Measurements from ENCODE around the gene PSMB10.
A peak's percentile ranks its signal among the peaks of the same experiment; 100 is the strongest.

PSMB10 gene

DNA sequence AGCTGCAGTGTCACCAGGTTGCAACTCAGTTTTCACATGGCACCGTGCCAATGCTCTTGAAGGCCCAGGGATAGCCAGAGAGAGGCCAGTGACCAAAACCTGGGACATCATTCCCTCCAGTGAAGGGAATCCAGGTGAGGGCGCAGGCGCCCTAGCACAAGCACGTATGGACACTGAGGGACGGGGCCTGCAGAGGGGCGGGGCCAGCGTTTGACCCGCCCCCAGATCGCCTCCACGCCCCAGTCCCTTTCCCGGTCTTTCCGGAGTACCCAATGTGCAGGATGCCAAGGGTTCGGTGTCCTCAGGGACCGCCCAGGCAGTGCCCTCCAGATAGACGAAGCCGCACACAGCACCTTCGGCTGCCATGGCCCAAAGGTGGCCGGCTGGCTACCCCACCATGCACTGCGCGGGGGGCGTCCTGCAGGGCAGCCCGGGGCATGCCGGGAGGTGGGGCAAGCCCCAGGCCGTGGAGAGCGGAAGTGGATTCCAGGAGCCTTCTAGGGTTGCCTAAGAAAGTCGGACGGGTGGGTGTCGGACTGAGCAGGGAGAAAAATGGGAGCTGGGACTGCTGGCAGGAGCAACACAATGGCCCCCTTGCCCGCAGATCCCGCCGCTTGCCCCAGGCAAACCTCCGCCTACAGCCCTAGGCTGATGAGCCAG, 27.1 kb upstream of the PSMB10 start:
- DNase-seq = no peak

- no peak for DNase-seq
These were observed 26.6 kb upstream of the PSMB10 start for GRCh38 chr16:67963292-67963661.

DNA sequence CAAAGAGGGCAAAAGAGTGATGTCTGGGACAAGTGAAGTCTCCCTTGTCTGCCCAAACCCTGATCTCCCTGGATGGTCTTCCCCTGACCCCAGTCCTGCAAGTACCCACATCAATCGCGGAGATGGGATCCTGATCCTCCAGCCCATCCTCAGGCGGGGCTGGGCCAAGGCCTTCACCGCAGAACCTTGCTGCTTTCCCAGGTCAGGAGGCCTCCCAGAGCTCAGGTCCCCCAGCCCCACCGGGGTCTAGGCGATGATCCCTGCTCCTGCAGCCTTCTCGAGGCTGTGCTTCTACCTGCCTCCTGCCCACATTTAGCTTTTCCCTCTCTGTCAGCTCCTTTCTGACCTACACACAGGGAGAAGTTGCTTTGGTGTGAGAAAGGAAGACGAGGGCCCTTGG, 25.5 kb upstream of the PSMB10 start:
- no peak for DNase-seq

- DNase-seq = no peak
These were observed 24.9 kb upstream of the PSMB10 start for GRCh38 chr16:67961551-67961957.

GRCh38 chr16:67959536-67960329, 23.1 kb upstream of the PSMB10 start:
- no peak for DNase-seq

DNA sequence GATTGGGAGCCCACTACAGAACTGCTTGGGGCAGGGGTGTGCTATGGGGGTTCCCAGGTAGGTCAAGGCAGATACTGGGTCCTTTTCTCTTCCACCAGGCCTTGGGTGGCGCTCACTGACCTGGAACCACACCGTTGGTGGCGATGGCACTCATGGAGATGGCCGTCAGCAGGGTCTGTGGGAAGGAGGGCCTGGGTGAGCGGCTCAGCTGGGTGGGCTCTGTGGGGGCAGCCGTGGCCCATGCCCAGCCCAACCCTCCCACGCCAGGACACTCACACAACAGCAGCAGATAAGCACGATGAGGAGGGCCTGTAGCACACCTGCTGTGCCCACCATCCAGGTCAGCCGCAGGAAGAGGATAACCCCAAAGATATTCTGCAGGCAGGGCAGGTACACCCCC, 21.0 kb upstream of the PSMB10 start:
- no peak for DNase-seq

GRCh38 chr16:67954421-67955196, 18.0 kb upstream of the PSMB10 start:
- no peak for DNase-seq

DNA sequence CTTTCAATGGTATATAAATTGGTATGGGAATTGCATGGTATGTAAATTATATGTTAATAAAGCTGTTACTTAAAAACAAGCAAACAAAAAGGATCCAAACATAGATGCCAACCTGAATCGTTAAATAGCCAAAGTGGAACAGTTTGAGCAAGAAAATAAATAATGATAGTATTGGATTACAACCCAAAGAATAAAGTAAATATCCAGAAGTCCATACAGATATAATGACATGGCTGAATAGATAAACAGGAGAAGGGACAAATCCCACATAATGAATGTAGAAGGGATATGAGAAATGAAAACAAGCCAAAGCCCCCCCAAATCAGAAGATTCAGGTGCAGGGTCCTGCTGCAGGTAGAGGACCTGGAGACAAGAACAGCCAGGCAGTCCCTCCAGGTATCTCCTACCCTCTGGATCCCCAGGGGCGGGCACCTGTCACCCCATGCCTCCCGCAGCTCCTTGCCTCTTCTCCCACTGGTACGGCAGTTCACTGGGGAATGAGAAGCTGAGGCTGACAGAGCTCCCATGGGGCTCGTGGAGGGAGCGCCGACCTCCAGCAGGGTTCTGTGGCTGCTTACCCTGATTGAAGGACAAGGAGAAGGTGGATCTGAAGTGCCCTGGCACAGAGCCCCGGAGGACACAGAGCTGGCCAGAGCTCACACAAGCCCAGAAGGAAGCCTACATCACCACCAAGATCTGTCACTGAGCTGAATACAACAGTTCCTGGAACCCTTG, 17.2 kb upstream of the PSMB10 start:
- no peak for DNase-seq

DNA sequence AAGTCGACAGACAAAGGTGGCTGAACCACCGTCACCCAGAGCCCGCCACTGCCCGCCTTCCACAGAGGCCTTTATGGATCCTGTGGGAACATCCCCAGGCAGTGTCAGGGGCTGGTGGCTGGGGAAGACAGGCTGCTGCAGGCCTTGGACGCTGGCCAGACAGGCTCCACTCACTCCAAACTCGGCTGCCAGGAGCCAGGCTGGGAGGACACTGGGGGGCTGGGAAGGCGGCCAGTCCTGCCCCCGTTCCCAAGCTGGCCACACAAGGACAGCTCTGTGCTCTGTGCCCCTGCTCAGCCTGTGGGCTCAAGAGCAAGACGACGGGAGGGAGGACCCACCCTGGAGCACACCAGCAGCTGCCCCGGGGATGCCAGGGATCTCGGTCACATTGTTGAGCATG, 14.8 kb upstream of the PSMB10 start:
- no peak for DNase-seq

- DNase-seq = no peak
These were observed 13.7 kb upstream of the PSMB10 start for GRCh38 chr16:67950335-67950843.

GRCh38 chr16:67949645-67950044, 13.0 kb upstream of the PSMB10 start:
- DNase-seq = no peak

DNA sequence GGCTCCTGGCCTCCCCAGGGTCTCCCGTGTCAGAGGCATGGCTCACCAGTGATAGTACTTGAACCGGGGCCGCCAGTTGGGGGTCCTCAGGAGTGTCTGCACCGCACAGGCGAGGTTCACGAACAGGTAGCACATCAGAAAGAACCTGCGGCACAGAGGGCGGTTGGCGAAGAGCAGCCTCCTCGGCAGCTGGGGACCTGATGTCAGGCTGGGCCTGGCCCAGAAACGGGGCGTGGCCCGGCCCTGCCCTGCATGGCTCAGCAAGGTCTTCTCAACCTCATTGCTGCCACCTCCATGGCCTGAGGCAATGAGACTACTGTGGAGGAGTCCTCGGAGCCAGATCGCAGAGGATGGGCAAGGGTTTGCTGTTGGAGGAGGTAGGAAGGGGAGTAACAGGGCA, 11.4 kb upstream of the PSMB10 start:
- DNase-seq = no peak

DNA sequence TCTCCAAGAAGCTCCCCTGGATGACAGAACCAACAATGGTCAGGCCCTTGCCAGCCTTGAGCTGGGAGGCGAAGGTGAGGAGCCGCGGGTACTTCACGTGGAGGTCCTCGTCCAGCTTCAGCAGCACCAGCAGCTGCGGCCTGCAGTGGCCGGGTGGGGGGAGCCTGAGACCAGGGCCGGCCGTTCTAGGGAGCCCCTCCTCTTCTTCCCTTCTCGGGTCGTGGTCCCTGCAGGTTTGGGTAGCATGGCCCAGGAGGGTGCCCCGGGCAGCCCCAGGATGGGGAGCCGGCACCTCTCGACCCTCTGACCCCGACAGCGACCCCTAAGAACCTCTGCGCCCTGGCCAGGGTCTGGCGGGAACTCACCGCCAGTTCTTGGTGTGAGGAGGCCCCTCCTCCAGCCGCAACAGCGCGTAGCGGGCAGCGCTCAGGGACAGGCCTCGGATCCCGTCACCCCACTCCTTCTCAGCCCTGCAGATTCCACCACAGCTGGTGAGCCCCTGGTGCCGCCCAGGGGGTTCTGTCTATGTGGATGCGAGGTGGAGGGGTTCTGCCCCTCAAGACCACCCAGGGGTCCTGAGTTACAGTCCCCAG, 10.4 kb upstream of the PSMB10 start:
- DNase-seq = no peak

GRCh38 chr16:67946128-67946569, 9.5 kb upstream of the PSMB10 start:
- no peak for DNase-seq

DNA sequence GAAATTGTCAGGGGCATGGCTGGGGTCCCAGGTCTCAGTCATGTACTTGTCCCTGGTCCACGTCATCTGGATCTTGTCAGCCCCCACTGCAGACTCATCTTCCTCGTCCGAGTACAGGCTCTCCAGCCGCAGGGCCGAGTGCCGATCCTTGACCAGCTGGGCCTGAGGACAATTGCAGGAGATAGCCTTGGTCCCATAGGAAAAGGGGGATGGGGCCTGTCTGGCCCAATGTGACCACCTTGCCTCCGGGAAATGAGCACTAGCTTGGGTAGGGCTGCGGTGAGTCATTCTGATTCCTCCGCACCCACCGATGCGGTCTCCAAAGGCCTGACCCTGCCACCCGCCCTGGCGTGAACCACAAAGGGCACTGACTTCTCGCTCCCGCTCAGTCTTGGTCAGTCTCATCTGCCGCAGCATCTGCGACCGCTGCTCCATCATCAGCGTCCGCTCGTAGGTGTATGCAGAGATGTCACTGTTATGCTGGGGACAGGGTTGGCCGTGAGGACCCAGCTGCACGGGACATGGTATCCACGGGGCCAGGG, 8.8 kb upstream of the PSMB10 start:
- DNase-seq = no peak

DNA sequence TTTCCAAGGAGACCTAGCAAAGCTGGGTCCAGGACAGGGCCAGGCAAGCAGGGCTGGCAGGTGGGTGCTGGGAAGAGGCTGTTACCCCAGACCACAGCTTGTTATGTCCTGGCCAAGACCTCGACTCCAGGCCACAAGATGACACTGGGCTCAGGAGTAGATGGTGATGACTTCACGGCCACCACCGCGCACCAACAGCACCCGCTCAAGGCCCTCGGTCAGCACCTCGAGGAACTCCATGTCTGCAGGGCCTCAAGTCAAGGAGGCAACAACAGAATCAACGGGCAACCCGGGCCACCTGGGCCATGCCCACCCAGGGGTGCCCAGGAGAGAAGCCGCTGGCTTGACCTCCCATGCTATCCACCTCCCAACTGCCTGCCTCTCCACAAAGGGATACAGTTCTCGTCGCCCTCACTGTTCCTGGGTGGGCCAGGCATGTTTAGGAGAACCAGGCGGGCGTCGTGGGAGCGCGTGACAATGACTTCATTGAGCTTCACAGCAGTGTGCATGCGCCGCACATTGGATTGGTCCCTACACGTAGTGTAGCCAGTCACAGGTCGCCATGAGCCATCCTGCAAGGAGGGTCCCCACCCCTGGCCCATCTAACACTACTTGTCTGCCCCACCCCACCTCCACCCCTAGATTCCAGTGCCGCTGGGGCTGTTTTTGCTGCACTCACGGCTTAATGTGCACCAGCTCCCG, 8.2 kb upstream of the PSMB10 start:
- no peak for DNase-seq

DNA sequence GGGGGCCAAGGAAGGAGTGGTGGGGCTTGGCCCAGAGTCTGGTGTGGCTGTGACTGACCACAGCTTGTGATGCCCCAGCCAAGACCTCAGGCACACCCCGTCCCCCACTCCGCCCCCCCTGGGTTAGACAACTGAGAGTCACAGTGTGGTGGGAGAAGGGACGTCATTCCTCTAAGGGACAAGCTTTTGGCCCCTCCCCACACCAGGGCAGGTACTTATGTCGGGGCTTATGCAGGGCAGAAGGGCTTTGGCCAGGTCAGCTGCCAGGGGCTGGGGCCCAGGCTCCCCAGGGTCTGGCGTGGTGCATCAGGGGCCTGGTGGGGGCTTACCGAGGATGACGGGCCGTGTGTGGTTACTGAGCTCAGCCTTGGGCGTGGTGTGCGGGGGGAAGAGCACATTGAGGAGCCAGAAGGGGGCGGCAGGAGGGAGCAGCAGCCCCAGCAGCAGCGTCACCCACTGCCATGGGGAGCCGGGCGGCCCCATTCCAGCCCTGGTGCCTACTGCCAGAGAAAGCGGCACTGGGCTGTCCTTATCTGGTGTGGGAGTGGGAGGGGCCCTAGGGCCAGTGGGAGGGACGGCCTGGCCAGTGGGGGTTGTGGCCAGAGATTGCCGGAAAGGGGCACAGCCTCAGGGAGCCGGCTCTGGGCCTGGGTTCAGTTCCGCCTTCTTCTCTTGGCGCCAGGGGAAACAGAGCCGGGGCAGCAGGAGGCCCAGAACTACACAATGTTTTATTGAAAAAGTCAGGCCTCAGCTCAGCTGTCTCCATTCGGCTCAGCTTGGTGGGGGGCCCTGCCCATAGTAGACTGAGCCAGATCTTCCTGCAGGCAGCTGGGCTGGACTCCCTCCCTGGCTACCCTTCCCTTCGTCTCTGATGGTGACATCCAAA, 7.2 kb upstream of the PSMB10 start, which contains the start of gene LCAT:
Gene LCAT, minus strand, starts transcription at position 502 of the 886 bp plus-strand sequence. Its CDS starts 19 bp downstream, at position 483.
- DNase-seq = no peak

GRCh38 chr16:67943256-67943618, 6.6 kb upstream of the PSMB10 start:
- no peak for DNase-seq

DNA sequence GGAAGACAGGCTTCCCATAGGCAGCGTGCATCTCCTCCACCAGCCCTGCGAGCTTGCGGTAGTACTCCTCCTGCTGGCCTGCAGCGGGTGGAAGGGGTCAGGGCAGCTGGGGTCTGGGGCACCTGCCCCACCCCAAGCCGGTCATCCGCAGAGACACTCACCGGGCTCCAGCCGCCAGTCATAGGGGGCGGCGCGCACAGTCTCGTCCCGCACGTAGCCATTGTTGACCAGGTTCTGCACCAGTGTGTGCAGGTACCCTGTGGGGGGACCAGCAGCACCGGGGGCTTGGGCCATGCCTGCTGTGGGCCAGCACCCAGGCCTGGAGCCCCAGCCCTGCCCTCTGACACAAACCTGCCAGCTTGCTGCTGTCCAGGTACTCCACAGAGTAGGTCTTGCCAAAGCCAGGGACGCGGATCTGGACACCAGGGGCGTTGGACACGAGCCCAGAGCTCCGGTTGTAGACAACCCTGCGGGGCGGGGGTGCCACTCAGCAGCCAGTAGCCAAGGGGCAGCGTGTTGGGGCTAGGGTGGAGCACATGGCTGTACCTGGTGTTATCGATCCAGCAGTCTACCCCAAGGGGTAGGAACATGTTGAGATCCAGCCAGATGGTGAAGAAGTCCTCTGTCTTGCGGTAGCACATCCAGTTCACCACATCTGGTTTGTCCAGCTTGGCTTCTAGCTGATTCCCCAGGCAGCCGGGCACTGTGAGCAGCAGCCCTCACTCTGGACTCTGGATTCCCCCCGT, 6.0 kb upstream of the PSMB10 start:
- DNase-seq = no peak

GRCh38 chr16:67942200-67942509, 5.5 kb upstream of the PSMB10 start:
- peak; percentile 47 for DNase-seq
